NB4 (cell line): ENCODE results near the gene MEF2C.

Experiments used
- POLR2A ChIP-seq: IDR thresholded peaks from 2 replicates; pipeline ENCODE4 v1.6.1; 2011; ENCODE audit warnings: mild to moderate bottlenecking; ENCODE audit not compliant: insufficient read length; ENCODE audit errors: extremely low read depth
- TF ChIP-seq, protein P1 (sequence below): IDR thresholded peaks from one replicate; pipeline ENCODE4 v1.5.1; 2012; ENCODE audit warnings: low read depth, low read length
- TF ChIP-seq, protein P2 (sequence below): IDR thresholded peaks from 2 replicates; pipeline ENCODE4 v1.6.1; 2011; ENCODE audit warnings: low read depth, low read length

DNA sequence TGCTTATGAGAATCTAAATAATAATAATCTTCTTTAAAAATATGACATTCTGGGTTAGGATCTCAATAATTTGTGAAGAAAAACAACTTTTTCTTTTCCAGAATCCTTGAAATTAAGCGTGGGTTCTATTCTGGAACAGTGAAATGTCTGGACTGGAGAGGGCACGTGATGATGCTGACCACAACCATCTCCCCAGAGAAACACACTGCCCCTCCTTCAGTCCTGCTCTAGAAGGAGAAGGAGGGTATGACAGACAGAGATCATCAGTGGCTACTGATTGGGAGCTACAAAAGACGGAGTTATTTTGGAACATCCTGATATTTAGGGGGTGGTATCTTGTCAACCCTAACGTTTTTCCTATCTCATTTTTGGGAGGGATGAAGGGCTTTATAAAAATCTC is 40.2 kb downstream of the MEF2C start:
- no peak for TF ChIP-seq POLR2A
- TF ChIP-seq, protein P1, sequence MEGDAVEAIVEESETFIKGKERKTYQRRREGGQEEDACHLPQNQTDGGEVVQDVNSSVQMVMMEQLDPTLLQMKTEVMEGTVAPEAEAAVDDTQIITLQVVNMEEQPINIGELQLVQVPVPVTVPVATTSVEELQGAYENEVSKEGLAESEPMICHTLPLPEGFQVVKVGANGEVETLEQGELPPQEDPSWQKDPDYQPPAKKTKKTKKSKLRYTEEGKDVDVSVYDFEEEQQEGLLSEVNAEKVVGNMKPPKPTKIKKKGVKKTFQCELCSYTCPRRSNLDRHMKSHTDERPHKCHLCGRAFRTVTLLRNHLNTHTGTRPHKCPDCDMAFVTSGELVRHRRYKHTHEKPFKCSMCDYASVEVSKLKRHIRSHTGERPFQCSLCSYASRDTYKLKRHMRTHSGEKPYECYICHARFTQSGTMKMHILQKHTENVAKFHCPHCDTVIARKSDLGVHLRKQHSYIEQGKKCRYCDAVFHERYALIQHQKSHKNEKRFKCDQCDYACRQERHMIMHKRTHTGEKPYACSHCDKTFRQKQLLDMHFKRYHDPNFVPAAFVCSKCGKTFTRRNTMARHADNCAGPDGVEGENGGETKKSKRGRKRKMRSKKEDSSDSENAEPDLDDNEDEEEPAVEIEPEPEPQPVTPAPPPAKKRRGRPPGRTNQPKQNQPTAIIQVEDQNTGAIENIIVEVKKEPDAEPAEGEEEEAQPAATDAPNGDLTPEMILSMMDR: no peak
- TF ChIP-seq, protein P2, sequence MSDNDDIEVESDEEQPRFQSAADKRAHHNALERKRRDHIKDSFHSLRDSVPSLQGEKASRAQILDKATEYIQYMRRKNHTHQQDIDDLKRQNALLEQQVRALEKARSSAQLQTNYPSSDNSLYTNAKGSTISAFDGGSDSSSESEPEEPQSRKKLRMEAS: no peak
